GM13977 (cell line): ENCODE data around the gene STX2.
"Not testable (repeated sequence)": the region's sequence is repeated elsewhere in the genome, so short reads cannot be mapped to it uniquely, and the experiment has no call there.

ENCODE experiments used
- DNase-seq: peaks from one replicate; pipeline ENCODE4 v3.0.0; 2012; ENCODE audit warnings: low spot score
- in situ Hi-C: fragments of 300-500 bp; cut with MboI; formaldehyde crosslinking; loops from one replicate; pipeline ENCODE4 v1.12.0; 2022; ENCODE audit warnings: low sequenced_read_pairs, low pct_unique_long_range_greater_than_20kb, mixed read lengths, inconsistent platforms; ENCODE audit not compliant: unreplicated experiment
- TF ChIP-seq, protein P1 (sequence below): IDR thresholded peaks from 2 replicates; pipeline ENCODE4 v1.5.1; 2012; ENCODE audit warnings: mild to moderate bottlenecking, control low read depth; ENCODE audit not compliant: insufficient read depth; ENCODE audit errors: extremely low read depth, missing control alignments

Gene STX2

GRCh38 chr12:130868412-130868811 lies 29.4 kb upstream of the STX2 start:
- in situ Hi-C loops, result no loop called here
- TF ChIP-seq, protein P1, sequence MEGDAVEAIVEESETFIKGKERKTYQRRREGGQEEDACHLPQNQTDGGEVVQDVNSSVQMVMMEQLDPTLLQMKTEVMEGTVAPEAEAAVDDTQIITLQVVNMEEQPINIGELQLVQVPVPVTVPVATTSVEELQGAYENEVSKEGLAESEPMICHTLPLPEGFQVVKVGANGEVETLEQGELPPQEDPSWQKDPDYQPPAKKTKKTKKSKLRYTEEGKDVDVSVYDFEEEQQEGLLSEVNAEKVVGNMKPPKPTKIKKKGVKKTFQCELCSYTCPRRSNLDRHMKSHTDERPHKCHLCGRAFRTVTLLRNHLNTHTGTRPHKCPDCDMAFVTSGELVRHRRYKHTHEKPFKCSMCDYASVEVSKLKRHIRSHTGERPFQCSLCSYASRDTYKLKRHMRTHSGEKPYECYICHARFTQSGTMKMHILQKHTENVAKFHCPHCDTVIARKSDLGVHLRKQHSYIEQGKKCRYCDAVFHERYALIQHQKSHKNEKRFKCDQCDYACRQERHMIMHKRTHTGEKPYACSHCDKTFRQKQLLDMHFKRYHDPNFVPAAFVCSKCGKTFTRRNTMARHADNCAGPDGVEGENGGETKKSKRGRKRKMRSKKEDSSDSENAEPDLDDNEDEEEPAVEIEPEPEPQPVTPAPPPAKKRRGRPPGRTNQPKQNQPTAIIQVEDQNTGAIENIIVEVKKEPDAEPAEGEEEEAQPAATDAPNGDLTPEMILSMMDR, result no peak
- no peak for DNase-seq

- in situ Hi-C loops, result no loop called here
- DNase-seq, result no peak
- TF ChIP-seq, protein P1, result no peak
Measured at GRCh38 chr12:130863298-130863697, 24.2 kb upstream of the STX2 start.

DNA sequence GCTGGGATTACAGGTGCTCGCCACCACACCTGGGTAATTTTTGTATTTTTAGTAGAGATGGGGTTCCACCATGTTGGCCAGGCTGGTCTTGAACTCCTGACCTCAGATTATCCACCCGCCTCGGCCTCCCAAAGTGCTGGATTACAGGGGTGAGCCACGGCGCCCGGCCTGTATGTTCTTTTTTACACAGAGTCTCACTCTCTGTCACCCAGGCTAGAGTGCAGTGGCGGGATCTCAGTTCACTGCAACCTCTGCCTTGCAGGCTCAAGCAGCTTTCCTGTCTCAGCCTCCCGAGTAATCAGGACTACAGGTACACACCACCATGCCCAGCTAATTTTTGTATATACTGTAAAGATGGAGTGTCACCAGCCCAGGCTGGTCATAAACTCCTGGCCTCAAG lies 23.7 kb upstream of the STX2 start:
- in situ Hi-C loops, DNase-seq: not testable (repeated sequence)

DNA sequence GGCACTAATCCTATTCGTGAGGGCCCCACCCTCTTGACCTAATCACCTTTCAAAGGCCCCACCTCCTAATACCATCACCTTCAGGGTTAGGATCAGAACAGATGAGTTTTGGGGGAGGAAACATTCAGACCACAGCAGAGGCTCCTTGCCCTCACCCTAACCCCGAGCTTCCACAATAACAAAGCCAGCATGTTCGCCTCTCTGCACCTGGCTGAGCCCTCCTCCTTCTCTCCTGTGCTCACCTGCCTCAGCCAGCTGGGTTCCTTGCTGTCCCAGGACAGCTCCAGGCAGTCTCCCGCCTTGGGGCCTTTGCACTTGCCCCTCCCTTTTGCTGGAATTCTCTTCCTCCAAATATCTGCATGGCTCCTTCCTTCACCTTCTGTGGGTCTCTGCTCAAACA lies 23.1 kb upstream of the STX2 start:
- in situ Hi-C loops, result no loop called here
- DNase-seq, result no peak
- TF ChIP-seq, protein P1, result no peak

DNA sequence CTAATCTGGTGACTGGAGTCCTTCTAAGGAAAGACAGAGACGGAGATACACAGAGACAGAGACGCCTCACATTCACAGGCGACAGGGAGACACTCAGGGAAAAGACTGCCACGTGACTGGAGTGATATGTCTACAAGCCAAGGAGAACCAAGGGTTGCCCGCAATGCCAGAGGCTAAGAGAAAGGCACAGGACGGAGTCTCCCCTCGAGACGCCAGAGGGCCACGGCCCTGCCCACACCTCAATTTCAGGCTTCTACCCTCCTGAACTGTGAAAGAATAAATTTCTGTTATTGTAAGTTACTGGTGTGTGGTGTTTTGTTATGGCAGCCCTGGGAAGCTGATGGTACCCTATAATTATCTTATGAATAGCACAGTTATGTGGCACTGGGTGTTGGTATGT lies 21.3 kb upstream of the STX2 start:
- no peak for DNase-seq
- TF ChIP-seq, protein P1, result no peak
- in situ Hi-C loops, result no loop called here

- TF ChIP-seq, protein P1, result no peak
- in situ Hi-C loops, result no loop called here
- no peak for DNase-seq
Measured at GRCh38 chr12:130859161-130859560, 20.1 kb upstream of the STX2 start.

GRCh38 chr12:130858084-130858483 lies 19.0 kb upstream of the STX2 start:
- DNase-seq, result no peak
- TF ChIP-seq, protein P1, result no peak
- in situ Hi-C loops, result no loop called here
